DLD1 (cell line): Measurements from ENCODE around the gene UNC5B.

Experiments
- in situ Hi-C: cut with HindIII; loops from 2 replicates; pipeline ENCODE4 v1.10.0; 2017; ENCODE audit warnings: low sequenced_read_pairs

UNC5B gene

GRCh38 chr10:71239131-71239915, 27.0 kb downstream of the UNC5B start:
- in situ Hi-C loops: no loop called here

- in situ Hi-C loops: no loop called here
These were observed 27.8 kb downstream of the UNC5B start for GRCh38 chr10:71239946-71240795.

- in situ Hi-C loops: no loop called here
These were observed 28.9 kb downstream of the UNC5B start for GRCh38 chr10:71241114-71241829.

DNA sequence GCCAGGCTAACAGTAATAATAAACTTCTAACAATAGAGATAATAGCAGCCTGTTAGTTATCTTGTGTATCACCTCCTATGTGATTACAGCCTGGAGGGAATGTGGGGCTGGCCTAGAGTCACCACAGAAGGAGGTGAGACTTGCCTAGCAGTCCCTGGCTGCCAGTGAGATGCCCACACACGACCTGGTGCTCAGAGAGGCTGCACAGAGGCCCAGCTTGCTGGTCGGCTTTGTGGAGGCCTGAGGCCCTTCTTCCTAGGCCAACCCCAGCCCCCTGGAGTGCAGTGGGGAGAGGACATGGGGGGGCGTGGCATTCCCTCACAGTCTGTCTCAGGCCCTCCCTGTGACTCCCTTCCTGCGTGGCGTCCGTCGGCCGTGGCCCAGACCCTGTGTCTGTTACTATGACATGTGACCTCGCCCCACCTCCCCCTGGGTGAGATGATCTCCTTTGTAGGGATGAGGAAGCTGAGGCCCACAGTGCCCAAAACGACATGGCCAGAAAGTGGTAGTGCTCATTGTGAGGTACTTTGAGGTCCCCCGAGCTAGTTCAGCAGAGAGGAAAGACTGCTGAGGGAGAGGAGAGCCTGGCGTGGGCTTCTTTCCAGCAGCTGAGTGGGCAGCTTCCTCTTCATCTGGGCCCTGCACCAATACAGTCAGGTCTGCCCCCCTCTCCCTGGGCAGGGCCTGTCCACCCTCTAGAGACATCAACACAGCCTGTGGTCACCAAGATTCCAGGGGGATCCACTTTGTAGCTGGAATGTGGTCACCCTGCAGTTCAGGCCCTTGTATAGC, 29.7 kb downstream of the UNC5B start:
- in situ Hi-C loops: no loop called here

GRCh38 chr10:71242622-71243009, 30.2 kb downstream of the UNC5B start:
- in situ Hi-C loops: no loop called here

- in situ Hi-C loops: no loop called here
These were observed 31.5 kb downstream of the UNC5B start for GRCh38 chr10:71243756-71244395.

GRCh38 chr10:71244431-71245419, 32.4 kb downstream of the UNC5B start:
- in situ Hi-C loops: no loop called here

DNA sequence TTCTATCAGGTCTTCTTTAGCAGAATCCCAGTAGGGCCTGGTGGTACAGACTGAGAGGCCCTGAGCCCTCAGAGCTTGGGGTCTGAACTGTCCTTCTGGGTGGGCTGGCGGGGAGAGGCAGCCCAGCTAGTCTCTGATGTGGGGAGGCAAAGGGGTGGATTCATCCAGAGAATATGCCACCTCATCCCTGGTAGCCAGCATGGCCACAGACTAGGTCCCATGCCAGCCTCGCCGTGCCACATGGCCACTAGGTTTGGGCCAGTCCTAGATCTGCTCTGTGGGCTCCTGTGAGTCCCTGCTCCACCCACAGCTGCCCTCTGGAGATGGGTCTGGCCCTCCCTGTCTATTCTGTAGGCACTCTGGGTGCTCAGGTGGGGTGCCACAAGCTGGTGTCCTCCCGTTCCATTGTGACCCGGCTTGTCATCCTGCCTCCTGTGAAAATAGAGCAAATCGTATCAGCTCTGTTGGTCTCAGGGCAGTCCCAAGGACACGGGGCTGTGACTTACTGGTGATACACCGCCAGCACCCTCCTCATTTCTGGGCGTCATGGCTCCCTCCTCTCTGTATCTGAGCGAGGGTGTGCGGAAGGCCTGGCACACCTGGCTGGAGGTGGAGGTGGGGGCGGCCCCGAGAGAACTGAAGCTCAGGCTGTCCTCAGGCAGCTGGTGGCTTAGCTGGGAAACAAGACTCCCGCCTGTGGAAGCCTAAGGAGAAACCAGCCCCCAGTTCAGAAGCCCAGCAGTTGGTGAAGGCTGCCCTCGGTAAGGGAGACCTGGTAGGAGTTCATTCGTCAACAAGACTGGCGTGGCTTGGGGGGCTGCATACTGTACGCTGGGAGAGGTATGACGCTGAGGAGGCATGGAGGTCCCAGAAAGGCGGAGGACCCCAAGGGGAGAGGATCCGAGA, 33.3 kb downstream of the UNC5B start:
- in situ Hi-C loops: no loop called here

- in situ Hi-C loops: no loop called here
These were observed 34.4 kb downstream of the UNC5B start for GRCh38 chr10:71246591-71247413.

- in situ Hi-C loops: no loop called here
These were observed 35.0 kb downstream of the UNC5B start for GRCh38 chr10:71247414-71247705.

GRCh38 chr10:71247804-71248203, 35.4 kb downstream of the UNC5B start:
- in situ Hi-C loops: no loop called here

DNA sequence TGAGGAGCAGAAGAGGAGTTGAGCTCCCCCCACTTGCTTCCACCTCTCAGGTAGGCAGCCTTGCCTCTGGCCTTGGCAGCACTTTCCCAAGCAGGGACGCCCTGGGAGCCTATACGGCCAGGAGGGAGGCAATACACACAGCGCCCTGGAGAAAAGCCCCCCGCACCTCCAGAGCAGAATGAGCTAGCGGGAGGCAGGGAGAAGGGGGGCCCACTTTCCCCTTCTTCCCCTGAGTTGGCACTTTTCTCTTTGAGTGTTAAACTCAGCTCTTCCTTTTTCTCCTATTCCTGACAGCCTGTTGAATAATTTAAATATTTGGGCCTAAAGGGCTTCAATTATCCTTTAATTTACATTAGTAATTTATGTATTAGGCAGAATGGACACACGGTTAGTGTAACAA, 35.8 kb downstream of the UNC5B start:
- in situ Hi-C loops: no loop called here

GRCh38 chr10:71249996-71250395, 37.6 kb downstream of the UNC5B start:
- in situ Hi-C loops: no loop called here

- in situ Hi-C loops: no loop called here
These were observed 38.0 kb downstream of the UNC5B start for GRCh38 chr10:71250405-71250804.

- in situ Hi-C loops: no loop called here
These were observed 38.5 kb downstream of the UNC5B start for GRCh38 chr10:71250842-71251241.

DNA sequence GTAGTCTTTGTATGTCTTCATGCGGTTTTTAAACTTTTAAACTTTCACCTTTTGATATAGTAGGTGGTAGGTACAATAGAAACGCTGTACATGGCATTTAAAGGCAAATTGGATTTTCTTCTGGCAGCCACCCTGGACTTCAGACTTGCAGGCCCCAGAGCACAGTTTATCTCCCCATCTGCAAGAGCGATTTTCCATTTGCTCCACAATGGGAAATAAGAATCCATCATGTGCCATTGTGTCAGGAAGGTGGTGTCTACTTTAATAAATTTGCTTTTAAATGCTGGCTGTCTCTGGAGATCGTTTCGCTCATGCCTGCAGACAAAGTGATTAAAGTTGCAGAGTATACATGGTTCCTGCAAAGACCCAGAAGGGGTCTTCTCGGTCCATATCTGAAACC, 38.9 kb downstream of the UNC5B start:
- in situ Hi-C loops: no loop called here

GRCh38 chr10:71252220-71252619, 39.9 kb downstream of the UNC5B start:
- in situ Hi-C loops: no loop called here
